ENCODE results near the gene TNFRSF4. TPM values are rescaled to one million over a fixed set of nuclear protein-coding genes. Genes with fewer than 3 reads are reported as not detected.

Gene TNFRSF4
- total RNA-seq, 1 experiment from 2014 or later = 0.37 TPM

- H3K27me3 ChIP-seq (ENCODE audit: insufficient read depth, low read length) = no peaks in the 10 kb centered on the region
- H3K9me3 ChIP-seq (ENCODE audit: control insufficient read depth in 1 of 2, insufficient read depth in 1 of 2, low read depth in 1 of 2, low read length in 2 of 2) = no peaks in the 10 kb centered on the region
- H3K9me2 ChIP-seq (ENCODE audit: insufficient read depth) = no peaks in the 10 kb centered on the region
- no peaks in the 10 kb centered on the region for H4K20me1 ChIP-seq (ENCODE audit: insufficient read depth)
- no peak overlapping the region for H3K4me3 ChIP-seq (replicated peaks in 1 of 2; ENCODE audit: low read depth in 1 of 2, low read length in 2 of 2)
- ATAC-seq (no peak), DNase-seq (ENCODE audit: low read depth, low spot score) (no peak)
- no TSS peak for BruUV-seq (replicated peaks)
- intact Hi-C loops (cut with micrococcal nuclease) = no loop called here
- peak overlapping the region; percentile 11; the same call in 1 of the 2 replicates for H3K27ac ChIP-seq (ENCODE audit: low read depth, low read length)
- H3K79me2 ChIP-seq (ENCODE audit: insufficient read depth, low read length) = 0 out of 2 replicates have a peak, but pooled peaks cover 7% of the 10 kb centered on the region
- ChIA-PET RAD21 (ENCODE audit: low non-redundant PET in 1 of 2, low total read pairs in 2 of 2, uncharacterized antibody in 2 of 2, unreplicated experiment in 2 of 2) (no interaction called here), CTCF (no interaction called here), POLR2A (no interaction called here)
- TF ChIP-seq EGR1 (IDR thresholded peaks at IDR 0.05; ENCODE audit: low read depth) = no peak
- no peak for TF ChIP-seq CBX3 (IDR thresholded peaks at IDR 0.05; ENCODE audit: low read depth)
- H2AFZ ChIP-seq (ENCODE audit: low read depth, low read length, poor library complexity, severe bottlenecking) = no peak overlapping the region
- H3K9ac ChIP-seq (ENCODE audit: low read length) = no peak overlapping the region
- no peak overlapping the region for H3K4me2 ChIP-seq (ENCODE audit: low read length)
- peaks cover 0 to 7% of the 10 kb centered on the region in 2 experiments; a peak in 2 of 4 replicates for H3K4me1 ChIP-seq (ENCODE audit: control insufficient read depth in 1 of 2, insufficient read depth in 2 of 2, low read length in 2 of 2)
- peaks cover 20 to 25% of the 10 kb centered on the region in 2 experiments; a peak in 3 of 4 replicates for H3K36me3 ChIP-seq (ENCODE audit: control insufficient read depth in 1 of 2, insufficient read depth in 2 of 2, low read length in 2 of 2)
Observed at GRCh38 chr1:1218524-1219200, 4.7 kb upstream of the TNFRSF4 start.

GRCh38 chr1:1217621-1218523, 3.9 kb upstream of the TNFRSF4 start:
- intact Hi-C loops (cut with micrococcal nuclease) = no loop called here
- RAD21 ChIA-PET (ENCODE audit: low non-redundant PET in 1 of 2, low total read pairs in 2 of 2, uncharacterized antibody in 2 of 2, unreplicated experiment in 2 of 2) = no interaction called here
- Histone ChIP-seq H3K9ac (ENCODE audit: low read length) (no peak overlapping the region), H3K9me2 (ENCODE audit: insufficient read depth) (no peaks in the 10 kb centered on the region), H3K27me3 (ENCODE audit: insufficient read depth, low read length) (no peaks in the 10 kb centered on the region), H3K79me2 (ENCODE audit: insufficient read depth, low read length) (0 out of 2 replicates have a peak, but pooled peaks cover 2% of the 10 kb centered on the region), H4K20me1 (ENCODE audit: insufficient read depth) (no peaks in the 10 kb centered on the region), H3K36me3 (ENCODE audit: control insufficient read depth in 1 of 2, insufficient read depth in 2 of 2, low read length in 2 of 2) (peaks cover 14 to 19% of the 10 kb centered on the region in 2 experiments; a peak in 3 of 4 replicates), H3K9me3 (ENCODE audit: control insufficient read depth in 1 of 2, insufficient read depth in 1 of 2, low read depth in 1 of 2, low read length in 2 of 2) (no peaks in the 10 kb centered on the region), H3K4me2 (ENCODE audit: low read length) (no peak overlapping the region), H3K27ac (ENCODE audit: low read depth, low read length) (peak overlapping the region; percentile 11; the same call in 1 of the 2 replicates), H3K4me1 (ENCODE audit: control insufficient read depth in 1 of 2, insufficient read depth in 2 of 2, low read length in 2 of 2) (peaks cover 0 to 7% of the 10 kb centered on the region in 2 experiments; a peak in 2 of 4 replicates), H3K4me3 (replicated peaks in 1 of 2; ENCODE audit: low read depth in 1 of 2, low read length in 2 of 2) (no peak overlapping the region), H2AFZ (ENCODE audit: low read depth, low read length, poor library complexity, severe bottlenecking) (no peak overlapping the region)
- no TSS peak for BruUV-seq (replicated peaks)
- ATAC-seq = peak; percentile 50
- TF ChIP-seq REST (IDR thresholded peaks at IDR 0.05; ENCODE audit: low read depth) = no peak
- TF ChIP-seq YY1 (IDR thresholded peaks at IDR 0.05; ENCODE audit: extremely low read depth, insufficient replicate concordance, low read depth, low read length) = no peak
- no peak for TF ChIP-seq SIN3A (IDR thresholded peaks at IDR 0.05; ENCODE audit: low read depth)
- CTCF ChIA-PET = no interaction called here
- no peak for DNase-seq (ENCODE audit: low read depth, low spot score)
- POLR2A ChIA-PET = no interaction called here

Data from HCT116 (cell line).